GM18861 (cell line): ENCODE measurements around the gene SMG7.

ENCODE experiments used
- ATAC-seq: cut with Tn5 transposase; IDR thresholded peaks from one replicate; pipeline ENCODE4 v1.9.1; 2021; ENCODE audit not compliant: unreplicated experiment

Gene SMG7

DNA sequence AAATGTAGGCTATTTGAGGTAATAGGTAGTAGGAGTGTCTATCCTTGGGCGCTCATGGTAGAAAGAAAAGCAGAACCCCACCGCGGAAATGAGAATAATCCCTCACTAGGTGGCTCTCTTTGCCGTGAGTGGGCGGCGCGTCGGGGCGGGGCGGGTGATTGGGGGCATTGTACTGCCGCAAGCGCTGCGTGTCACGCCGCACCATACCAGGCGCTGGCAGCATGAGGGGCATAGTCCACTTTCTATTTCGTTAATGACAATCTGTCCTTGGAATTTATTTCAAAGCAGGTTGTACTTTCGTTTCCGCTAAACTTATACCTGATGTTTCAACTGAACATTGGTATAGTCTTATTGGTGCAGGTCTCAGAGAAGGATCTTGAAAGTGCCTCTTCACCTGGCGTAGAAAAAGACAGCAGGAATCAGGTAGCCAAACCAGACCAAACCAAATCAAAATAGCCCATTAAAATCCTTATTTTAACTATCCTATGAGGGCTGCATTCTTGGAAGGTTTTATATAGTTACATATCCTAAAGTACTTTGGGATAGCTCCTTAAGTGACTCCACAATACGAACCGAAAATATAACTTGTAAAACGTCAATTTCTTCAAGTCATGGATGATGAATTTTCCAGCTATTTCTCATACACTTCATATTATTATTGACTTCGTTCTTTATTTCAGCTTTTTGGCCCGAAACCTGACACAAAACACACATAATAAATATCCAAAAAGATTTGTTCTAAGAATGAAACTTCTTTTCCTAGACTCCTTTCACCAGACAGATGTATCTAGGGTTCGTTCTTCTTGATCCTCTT lies 1.9 kb upstream of the SMG7 start:
- peak; percentile 44 for ATAC-seq

DNA sequence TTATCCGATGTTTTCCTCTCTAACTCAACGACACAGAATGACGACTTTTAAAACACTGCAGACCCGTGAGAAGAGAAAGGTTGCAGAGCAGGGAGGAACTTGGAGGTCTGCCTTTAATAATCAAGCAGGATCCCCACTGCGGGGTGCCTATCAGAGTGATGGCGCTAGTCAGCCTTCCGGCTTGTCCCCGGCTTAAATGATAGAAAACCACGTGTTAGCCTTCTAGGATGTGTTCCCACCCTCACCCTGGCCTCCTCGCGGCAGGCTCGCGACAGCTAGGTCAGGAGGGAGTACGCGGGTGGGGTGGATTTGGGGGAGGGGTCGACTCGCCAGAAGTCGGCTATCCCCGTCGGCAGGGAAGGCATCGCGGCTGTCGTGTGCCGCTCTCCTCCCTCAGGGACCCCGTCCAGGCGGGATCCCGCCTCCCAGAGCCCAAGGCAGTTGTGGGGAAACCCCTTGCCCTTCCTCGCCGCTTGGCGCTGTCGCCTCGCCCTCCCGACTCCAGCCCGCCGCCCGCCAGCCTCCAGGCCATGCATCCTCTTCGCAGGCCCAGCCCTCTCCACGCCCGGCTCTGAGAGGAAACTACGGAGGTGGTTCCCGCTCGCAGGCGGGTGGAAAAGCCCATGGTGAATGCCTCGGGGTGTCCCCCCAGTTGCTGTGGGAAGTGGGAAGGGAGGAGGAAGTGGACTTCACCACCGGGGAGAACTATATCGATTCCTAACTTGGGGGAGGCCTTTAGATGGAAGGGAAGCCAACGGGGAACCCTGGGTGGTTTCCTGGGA lies 1.1 kb upstream of the SMG7 start:
- ATAC-seq, result peak; percentile 27

DNA sequence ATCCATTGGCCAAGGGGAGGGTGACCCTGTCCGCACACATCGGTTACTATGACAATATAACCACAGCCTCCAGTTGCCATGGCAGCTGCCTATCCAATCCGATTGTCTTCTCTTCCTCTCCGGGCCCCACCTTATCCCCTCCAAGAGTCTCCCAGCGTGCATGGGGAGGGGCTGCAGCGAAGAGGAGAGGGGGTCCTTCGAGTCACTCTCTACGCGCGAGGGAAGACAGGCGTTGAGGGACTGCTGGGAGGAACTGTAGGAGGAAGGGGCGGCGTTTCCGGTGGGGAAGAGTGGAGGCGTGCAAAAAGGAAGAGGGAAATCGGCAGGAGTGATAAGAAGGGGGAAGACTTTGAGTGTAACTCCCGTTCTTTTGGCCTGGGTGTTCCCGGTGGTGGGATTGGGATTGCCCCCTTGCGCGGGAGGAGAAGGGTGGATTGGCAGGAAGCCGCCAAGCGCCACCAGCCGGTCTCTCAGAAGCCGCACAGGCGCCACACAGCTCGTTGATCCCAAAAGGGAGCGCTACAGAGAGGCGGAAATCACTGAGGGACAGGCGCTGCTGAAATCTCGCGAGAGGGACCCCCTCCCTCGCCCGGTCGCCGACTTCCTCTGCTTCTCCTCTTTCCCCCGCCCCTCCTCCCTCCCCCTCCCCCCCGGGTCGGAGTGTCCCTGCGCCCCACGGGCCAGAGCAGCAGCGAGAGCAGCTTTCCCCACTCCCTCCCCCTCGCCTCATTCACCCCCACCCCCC lies 384 bp upstream of the SMG7 start:
- ATAC-seq, result peak; percentile 39

DNA sequence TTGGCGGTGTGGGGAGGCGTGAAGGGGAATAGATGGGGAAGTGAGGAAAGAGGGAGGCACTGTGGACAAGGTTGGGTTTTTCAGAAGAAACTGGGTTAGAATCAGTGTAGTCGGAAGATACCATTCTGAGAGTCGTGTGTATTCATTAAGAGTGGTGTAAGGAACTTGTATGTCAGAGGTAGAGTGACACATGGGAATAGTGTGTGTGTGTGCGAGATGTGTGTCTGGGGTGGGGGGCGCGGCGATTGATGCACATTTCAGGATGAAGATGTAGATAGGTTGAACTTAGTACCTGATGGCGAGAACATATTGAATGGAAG lies 878 bp downstream of the SMG7 start:
- no peak for ATAC-seq

DNA sequence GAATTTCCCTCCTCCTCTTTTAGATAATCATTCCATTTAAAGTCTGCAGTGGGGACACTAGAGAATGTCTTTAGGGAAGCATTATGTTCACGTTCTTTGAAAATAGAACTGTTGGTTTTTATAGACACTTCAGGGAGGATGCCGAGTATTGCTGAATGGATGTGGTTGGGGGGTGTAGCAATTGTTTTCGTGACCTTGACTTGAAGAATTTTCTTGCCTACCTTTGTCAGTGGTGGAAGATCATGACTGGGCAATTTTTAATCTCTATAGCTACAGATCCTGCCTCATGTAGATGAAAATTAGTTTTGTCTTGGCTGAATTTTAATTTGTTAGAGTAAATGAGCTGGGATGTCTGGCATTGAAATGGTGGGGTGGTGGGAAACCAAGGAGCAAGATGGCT lies 3.8 kb downstream of the SMG7 start:
- ATAC-seq, result no peak

DNA sequence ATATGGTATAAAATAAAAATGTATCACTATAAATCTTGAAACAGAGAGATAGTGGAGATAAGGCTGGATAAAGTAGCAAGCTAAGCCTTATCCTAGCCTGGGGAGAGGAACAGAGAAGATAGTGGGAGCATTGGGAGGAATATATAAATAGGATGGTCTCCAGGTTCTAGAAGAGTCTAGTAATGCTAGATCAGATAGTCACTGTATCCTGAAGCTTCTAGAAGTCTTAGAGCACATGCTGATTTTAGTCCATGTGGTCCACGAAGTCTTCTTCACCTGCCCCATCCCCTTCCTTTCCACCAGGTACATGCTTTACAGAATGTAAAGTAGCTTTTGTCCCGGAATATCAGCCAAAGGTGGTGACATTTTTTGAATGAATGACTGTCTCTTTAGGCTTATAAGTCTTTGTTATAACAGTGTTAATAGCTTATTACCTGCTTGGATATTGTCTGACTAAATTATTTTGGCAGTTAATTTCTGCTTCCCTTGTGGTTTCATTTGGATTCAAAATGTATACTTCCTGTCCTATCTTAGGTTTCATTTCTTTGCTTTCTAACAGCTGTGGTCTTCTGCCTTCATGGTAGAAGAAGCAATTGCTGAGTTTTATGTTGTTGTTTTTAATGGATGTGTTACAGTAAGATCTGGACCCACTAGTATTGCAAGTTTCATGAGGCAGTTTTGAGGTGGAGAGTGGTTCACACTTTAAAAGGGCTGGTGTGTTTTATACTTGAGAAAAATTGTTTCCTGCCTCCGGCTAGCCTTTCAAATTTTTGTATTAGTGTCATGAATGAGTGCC lies 5.9 kb downstream of the SMG7 start:
- peak; percentile 30 for ATAC-seq

DNA sequence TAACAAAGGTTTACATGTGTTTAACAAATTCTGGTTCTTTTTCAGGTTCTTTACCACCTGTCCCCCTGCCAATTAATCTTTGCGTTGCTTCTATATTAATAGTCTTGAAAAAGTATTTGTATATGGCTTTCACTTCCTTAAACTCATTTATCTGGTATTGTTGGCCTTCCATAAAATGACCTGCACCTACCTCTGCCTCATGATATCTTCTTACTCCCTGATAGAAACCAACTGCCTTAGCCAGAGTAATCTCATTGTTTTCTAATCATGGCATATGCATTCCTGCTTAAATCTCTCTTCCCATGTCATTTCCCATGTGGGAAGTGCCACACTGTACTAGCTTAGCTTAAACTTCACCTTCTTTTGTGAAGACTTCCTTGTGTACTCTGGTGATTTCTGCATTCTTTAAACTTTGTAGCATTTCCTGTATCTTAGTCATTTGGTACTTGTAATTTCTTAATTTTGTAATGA lies 8.7 kb downstream of the SMG7 start:
- ATAC-seq, result peak; percentile 39

DNA sequence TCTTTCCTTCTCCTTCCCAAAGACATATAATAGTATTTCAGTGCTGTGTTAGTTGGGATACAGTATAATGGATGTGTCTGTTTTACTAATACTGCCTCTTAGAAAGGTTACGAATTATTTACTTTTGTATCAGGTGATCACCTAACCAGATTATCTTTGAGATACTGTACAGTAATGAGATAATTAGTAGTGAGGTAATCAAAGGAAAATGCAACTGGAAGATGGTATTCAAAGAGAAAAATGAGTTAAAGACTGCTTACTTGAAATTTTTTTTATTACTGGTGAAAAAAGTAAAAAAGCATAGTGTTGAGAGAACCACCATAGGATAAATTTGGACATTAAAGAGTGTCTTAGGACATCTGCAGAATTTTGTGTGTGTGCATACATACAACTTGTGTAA lies 10.9 kb downstream of the SMG7 start:
- no peak for ATAC-seq

DNA sequence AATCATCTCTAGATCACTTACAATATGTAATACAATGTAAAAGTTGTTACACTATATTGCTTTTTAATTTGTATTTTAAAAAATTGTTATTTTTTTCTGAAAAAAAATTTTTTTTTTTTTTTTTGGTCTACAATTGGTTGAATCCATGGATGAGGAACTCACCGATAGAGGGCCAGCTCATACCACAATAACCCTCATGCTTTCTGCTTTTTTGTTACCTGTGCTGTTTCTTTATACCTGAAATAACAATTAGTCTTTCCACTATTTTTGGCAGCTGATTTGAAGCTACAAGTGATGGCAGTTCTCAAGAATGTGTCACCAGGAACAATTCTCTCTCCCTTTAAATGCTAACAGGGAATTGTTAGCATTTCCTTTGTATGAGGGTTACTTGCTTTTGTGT lies 12.0 kb downstream of the SMG7 start:
- no peak for ATAC-seq

DNA sequence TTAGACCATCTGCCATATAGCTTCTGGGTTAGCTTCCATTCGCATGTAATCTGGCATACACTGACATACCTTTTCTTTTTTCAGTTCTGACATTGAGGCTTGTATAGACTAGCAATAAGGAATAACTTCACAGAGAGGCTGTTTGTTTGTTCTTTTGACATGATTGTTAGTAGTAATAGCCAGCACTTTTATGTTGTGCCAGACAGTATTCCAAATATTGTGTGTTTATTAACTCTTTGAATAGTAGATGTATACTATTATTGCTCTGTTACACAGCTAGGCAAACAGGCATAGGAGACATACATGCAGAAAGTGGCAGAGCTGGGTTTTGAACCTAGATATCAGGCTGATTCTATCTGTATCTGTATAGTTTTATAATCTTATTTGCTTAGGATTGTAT lies 12.6 kb downstream of the SMG7 start:
- no peak for ATAC-seq

DNA sequence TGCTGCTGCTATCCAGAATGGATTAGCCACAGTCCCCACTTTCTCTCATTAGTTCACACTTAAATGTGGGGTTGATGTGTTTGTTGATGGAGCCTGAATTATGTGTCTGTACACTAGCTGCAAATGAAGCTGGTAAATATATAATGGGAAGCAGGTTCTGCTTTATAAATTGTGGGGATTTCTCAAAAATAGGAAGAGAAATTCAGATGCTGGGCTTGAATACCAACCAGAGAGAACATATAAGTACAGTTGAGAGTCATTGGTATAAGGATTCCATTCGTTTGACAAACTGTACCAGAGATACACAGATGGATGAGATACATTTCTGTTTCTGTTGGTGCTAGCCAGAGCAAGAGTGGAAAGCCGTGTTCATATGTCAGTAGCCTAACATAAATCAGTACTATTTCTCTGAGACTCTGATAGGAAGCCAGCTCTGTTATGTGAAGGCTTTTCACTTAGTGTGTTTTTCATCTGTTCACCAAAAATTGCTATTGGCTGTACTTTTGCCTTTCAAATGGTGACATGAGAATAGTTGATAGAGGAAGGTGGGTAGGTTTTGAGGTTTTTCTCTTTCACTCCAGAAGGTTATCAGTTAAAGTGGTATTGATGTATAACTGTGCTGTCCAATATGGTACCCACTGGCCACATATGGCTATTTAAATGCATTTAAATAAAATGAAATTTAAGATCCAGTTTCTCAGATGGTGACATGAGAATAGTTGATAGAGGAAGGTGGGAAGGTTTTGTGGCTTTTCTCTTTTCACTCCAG lies 15.6 kb downstream of the SMG7 start:
- ATAC-seq, result no peak

DNA sequence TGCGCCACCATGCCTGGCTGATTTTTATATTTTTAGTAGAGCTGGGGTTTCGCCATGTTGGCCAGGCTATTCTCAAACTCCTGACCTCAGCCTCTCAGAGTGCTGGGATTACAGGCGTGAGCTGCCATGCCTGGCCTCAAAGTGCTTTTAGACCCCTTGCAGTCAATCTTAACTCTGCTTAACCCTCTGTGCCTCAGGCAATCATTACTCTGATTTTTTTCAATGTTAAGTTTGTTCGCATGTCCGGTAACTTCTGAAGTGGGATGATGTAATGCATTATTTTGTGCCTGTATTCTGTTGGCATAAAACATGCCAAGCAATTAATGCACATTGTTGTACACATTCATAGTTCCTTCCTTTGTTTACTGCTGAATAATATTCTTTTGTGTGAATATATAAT lies 18.6 kb downstream of the SMG7 start:
- no peak for ATAC-seq

DNA sequence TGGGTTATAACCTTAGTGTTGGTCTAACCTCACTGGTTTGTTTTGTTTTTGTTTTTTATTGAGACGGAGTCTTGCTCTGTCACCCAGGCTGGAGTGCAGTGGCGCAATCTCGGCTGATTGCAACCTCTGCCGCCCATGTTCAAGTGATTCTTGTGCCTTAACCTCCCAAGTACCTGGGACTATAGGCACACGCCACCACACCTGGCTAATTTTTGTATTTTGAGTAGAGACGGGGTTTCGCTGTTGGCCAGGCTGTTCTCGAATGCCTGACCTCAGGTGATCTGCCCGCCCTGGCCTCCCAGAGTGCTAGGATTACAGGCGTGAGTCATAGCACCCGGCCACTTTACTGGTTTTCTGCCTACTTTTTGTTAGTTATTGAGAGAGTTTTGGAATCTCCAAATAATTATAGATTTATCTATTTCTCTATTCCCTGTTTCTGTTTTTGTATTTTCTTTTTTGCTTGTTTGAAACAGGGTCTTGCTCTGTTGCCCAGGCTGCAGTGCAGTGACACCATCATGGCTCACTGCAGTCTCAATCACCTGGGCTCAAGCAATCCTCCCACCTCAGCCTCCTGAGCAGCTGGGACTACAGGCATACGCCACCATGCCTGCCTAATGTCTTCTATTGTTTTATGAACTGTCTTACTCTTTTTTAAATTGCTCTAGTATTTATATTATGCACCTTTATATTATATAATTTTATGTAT lies 21.4 kb downstream of the SMG7 start:
- no peak for ATAC-seq

DNA sequence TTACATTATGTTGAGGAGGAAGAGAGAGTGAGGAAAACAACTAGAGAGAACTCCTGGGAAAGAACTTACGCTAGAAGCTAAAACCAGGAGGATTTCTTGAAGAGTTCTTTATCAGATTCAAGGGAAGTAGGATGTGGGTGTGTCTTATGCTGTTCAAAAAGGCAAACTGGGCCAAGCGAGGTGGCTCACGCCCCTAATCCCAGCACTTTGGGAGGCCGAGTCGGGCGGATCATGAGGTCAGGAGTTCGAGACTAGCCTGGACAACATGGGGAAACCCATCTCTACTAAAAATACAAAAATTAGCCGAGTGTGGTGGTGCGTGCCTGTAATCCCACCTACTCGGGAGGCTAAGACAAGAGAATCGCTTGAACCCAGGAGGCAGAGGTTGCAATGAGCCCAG lies 23.1 kb downstream of the SMG7 start:
- ATAC-seq, result no peak

DNA sequence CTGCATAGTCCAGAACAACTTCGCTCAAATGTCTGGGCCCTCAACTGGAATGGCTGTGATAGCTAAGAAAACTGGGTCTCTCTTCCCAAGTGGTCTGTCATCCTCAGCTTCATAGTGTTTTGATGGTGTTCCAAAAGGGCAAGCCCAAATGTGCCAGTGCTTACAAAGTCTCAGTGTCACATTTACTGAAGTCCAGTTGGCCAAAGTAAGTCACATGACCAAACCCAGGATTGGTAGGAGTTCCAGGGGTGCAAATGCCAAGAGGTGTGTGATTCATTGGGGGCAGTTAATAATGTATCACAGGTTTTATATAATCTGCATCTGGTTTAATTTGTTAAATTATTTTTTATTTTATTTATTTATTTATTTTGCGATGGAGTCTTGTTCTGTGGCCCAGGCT lies 24.9 kb downstream of the SMG7 start:
- no peak for ATAC-seq

DNA sequence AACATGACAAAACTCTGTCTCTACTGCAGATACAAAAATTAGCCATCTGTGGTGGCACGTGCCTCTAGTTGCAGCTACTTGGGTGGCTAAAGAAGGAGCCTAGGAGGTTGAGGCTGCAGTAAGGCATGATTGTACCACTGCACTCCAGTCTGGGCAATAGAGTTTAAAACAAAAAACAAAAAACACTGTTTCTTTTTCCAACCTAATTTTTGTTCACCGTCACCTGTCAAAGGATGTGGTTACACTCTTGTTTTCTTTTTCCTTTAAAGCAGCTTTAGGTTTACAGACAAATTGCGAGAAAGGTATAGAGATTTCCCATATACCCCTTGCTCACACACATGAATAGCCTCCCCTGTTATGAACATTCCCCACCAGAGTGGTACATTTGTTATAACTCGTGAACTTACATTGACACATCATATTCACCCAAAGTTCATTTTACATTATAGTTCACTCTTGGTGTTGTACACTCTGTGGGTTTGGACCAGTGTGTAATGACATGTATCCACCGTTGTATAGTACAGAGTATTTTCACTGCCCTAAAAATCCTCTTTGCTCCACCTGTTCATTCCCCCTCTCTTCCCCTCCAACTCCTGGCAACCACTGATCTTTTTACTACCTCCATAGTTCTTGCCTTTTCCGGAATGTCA lies 26.2 kb downstream of the SMG7 start:
- ATAC-seq, result no peak

DNA sequence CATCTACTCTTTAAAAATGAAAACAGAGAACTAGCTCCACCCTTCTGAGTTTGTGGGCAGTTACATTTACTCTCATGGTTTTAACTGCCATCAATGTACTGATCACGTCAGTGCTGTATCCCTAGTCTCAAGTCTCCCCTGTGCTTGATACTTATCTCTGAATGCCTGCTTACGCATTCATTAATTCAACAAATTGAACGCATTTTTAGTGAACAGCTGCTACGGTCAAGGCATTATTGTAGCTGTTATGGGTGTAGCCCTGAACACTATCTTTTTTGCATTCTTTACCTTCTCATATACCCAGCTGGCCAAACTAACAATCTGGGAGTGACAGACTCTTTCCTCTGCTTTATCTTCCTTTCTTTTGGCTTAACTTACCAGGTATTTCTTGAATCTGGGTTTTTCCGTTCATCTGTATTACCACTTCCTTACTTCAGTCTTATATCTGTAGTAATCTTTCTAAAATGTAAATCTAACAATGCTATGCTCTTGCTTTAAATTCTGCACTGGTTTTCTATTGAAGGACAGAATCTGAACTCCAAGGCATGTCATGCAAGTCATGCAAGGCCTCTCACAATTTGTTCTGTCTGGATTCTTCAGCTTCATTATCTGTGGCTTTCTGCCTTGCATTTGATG lies 33.3 kb downstream of the SMG7 start:
- ATAC-seq, result no peak

DNA sequence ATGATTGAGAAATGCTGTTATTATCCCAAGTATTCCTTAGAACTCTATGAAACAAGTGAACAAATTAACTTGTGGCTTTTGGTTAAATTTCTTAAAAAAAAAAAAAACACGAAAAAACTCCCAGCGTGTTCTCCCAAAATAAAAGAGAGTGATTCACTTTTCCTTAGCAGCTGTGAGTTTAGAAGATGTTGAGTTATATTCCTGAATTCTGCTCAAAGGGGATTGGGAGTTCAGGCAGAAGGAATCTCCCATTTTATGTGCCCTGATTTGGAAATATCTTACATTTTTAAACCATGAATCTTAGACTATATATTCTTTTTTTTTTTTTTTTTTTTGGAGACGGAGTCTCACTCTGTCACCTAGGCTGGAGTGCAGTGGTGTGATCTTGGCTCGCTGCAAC lies 34.3 kb downstream of the SMG7 start:
- ATAC-seq, result no peak

DNA sequence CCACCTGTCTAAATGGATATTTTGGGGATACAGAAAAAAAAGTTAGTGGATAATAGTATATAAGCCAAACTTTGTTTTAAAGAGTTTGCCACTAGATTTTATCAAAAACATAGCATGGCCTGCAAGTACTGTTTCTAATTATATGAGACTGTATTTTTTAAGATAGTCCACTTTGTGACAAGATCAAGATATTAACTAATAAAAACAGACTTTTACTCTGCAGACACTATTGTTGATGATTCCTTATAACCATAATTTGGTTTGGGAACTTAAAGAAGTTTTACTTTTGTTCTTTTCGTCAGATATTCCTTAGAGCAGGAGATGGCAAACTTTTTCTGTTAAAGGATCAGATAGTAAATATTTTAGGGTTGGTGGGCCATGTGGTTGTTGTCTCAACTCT lies 36.4 kb downstream of the SMG7 start:
- no peak for ATAC-seq
